HK-2 (cell line): Measurements from ENCODE around the gene TMEM272.

ENCODE experiments used
- DNase-seq: peaks from one replicate; pipeline ENCODE4 v3.0.0-alpha.2; 2018; ENCODE audit not compliant: unreplicated experiment

Gene TMEM272

GRCh38 chr13:51844862-51845573, at the start of gene TMEM272:
TMEM272 (minus strand) TSS chr13:51845177; CDS start chr13:51838530, 6,647 bp downstream.
- DNase-seq = peak; percentile 63

GRCh38 chr13:51894239-51894638, 49.3 kb upstream of the TMEM272 start:
- no peak for DNase-seq

- DNase-seq = no peak
These were observed 47.7 kb upstream of the TMEM272 start for GRCh38 chr13:51892657-51893056.

- DNase-seq = no peak
These were observed 42.5 kb upstream of the TMEM272 start for GRCh38 chr13:51887468-51887867.

GRCh38 chr13:51885651-51886050, 40.7 kb upstream of the TMEM272 start:
- no peak for DNase-seq

GRCh38 chr13:51883226-51883600, 38.2 kb upstream of the TMEM272 start:
- DNase-seq = no peak

GRCh38 chr13:51882570-51883225, 37.7 kb upstream of the TMEM272 start:
- no peak for DNase-seq

GRCh38 chr13:51881296-51881695, 36.3 kb upstream of the TMEM272 start:
- DNase-seq = no peak

- no peak for DNase-seq
These were observed 34.2 kb upstream of the TMEM272 start for GRCh38 chr13:51879133-51879532.

- DNase-seq = no peak
These were observed 29.7 kb upstream of the TMEM272 start for GRCh38 chr13:51874651-51875050.

GRCh38 chr13:51873837-51874236, 28.9 kb upstream of the TMEM272 start:
- DNase-seq = no peak

- DNase-seq = no peak
These were observed 28.3 kb upstream of the TMEM272 start for GRCh38 chr13:51873117-51873798.

- DNase-seq = no peak
These were observed 25.6 kb upstream of the TMEM272 start for GRCh38 chr13:51870616-51871015.

GRCh38 chr13:51869916-51870315, 24.9 kb upstream of the TMEM272 start:
- no peak for DNase-seq

- no peak for DNase-seq
These were observed 22.1 kb upstream of the TMEM272 start for GRCh38 chr13:51867062-51867461.

GRCh38 chr13:51865838-51866237, 20.9 kb upstream of the TMEM272 start:
- no peak for DNase-seq

GRCh38 chr13:51862957-51863356, 18.0 kb upstream of the TMEM272 start:
- no peak for DNase-seq

- no peak for DNase-seq
These were observed 16.8 kb upstream of the TMEM272 start, which contains the start of gene CCDC70 for GRCh38 chr13:51861723-51862300. CCDC70 (plus strand) TSS chr13:51861969; CDS start chr13:51865412, 3,443 bp downstream.

- DNase-seq = no peak
These were observed 13.7 kb upstream of the TMEM272 start for GRCh38 chr13:51858433-51859247.

- no peak for DNase-seq
These were observed 12.0 kb upstream of the TMEM272 start for GRCh38 chr13:51856998-51857397.

GRCh38 chr13:51856027-51856736, 11.2 kb upstream of the TMEM272 start:
- no peak for DNase-seq
